Astrocyte (in vitro differentiated cells and primary cell): ENCODE data around the gene NFS1. TPM values are rescaled to one million over a fixed set of nuclear protein-coding genes. Genes with fewer than 3 reads are reported as not detected.

Experiments
- DNase-seq: peaks from one replicate; pipeline ENCODE4 v3.0.0-alpha.2; 2010; ENCODE audit warnings: low read depth
- FAIRE-seq: peaks from 2 replicates; lab custom pipeline; 2011; peaks lifted over from hg19 to GRCh38; lab: Jason Lieb, UNC
- H2AFZ ChIP-seq: 2 replicates; pipeline ENCODE4 v1.6.0; 2012; ENCODE audit warnings: low read depth, low read length, inconsistent platforms
- H3K27ac ChIP-seq: 2 replicates; pipeline ENCODE4 v1.5.1; 2011; ENCODE audit warnings: low read depth, low read length, inconsistent platforms
- H3K27me3 ChIP-seq: 2 replicates; pipeline ENCODE4 v1.6.0; 2011; ENCODE audit warnings: low read length, inconsistent platforms; ENCODE audit not compliant: insufficient read depth
- H3K36me3 ChIP-seq: 2 replicates; pipeline ENCODE4 v1.5.1; 2011; ENCODE audit warnings: low read length, inconsistent platforms; ENCODE audit not compliant: insufficient read depth
- H3K4me1 ChIP-seq: 2 replicates; pipeline ENCODE4 v1.5.1; 2011; ENCODE audit warnings: low read length, inconsistent platforms; ENCODE audit not compliant: insufficient read depth
- H3K4me2 ChIP-seq: 2 replicates; pipeline ENCODE4 v1.6.0; 2012; ENCODE audit warnings: low read length, inconsistent platforms
- H3K4me3 ChIP-seq: 2 replicates; pipeline ENCODE4 v1.5.1; 2011; ENCODE audit warnings: low read depth, mild to moderate bottlenecking, low read length, inconsistent platforms; ENCODE audit not compliant: insufficient read depth
- H3K79me2 ChIP-seq: 2 replicates; pipeline ENCODE4 v1.6.0; 2012; ENCODE audit warnings: mild to moderate bottlenecking, low read length, inconsistent platforms; ENCODE audit not compliant: insufficient read depth
- H3K9ac ChIP-seq: 2 replicates; pipeline ENCODE4 v1.6.0; 2012; ENCODE audit warnings: mild to moderate bottlenecking, low read length, inconsistent platforms
- H3K9me3 ChIP-seq: 2 replicates; pipeline ENCODE4 v1.5.1; 2012; ENCODE audit warnings: low read depth, mild to moderate bottlenecking, low read length, inconsistent platforms; ENCODE audit not compliant: insufficient read depth
- H4K20me1 ChIP-seq: 2 replicates; pipeline ENCODE4 v1.6.0; 2012; ENCODE audit warnings: low read length, inconsistent platforms; ENCODE audit not compliant: insufficient read depth
- H3K27ac Mint-ChIP-seq: one replicate; pipeline ENCODE4 v1.8.0; 2021; ENCODE audit warnings: mild to moderate bottlenecking, mixed read lengths; ENCODE audit not compliant: unreplicated experiment
- H3K27me3 Mint-ChIP-seq: one replicate; pipeline ENCODE4 v1.8.0; 2021; ENCODE audit warnings: low read depth, mixed read lengths; ENCODE audit not compliant: unreplicated experiment
- H3K36me3 Mint-ChIP-seq: one replicate; pipeline ENCODE4 v1.8.0; 2021; ENCODE audit warnings: low read depth, mixed read lengths; ENCODE audit not compliant: unreplicated experiment
- H3K4me1 Mint-ChIP-seq: one replicate; pipeline ENCODE4 v1.8.0; 2021; ENCODE audit warnings: low read depth, mixed read lengths; ENCODE audit not compliant: unreplicated experiment
- H3K4me3 Mint-ChIP-seq: one replicate; pipeline ENCODE4 v1.8.0; 2021; ENCODE audit warnings: mild to moderate bottlenecking, moderate library complexity, mixed read lengths; ENCODE audit not compliant: unreplicated experiment
- H3K9me3 Mint-ChIP-seq: one replicate; pipeline ENCODE4 v1.8.0; 2021; ENCODE audit warnings: mild to moderate bottlenecking, mixed read lengths; ENCODE audit not compliant: unreplicated experiment
- CTCF ChIP-seq: IDR thresholded peaks from 2 replicates; pipeline ENCODE4 v1.5.1; 2011; ENCODE audit warnings: low read depth, mild to moderate bottlenecking, inconsistent platforms, low read length, moderate library complexity; ENCODE audit not compliant: insufficient read depth
- EZH2 ChIP-seq: IDR thresholded peaks from 2 replicates; pipeline ENCODE4 v1.6.1; 2012; ENCODE audit warnings: mild to moderate bottlenecking, low read length, inconsistent platforms; ENCODE audit not compliant: insufficient read depth
- total RNA-seq: library from RNA; stranded (reverse); gene quantifications from 2 replicates; pipeline ENCODE4 v1.2.1, GENCODE V29; 2021

Gene NFS1
- total RNA-seq, 1 donor from 2014 or later = 30.3 TPM

- peak overlapping the region; percentile 97 for H3K4me3 ChIP-seq
- peak overlapping the region; percentile 75 for H2AFZ ChIP-seq
- Mint-ChIP-seq H3K4me3 (peak overlapping the region; percentile 99), H3K9me3 (no peaks in the 10 kb centered on the region), H3K4me1 (peaks cover 26% of the 10 kb centered on the region), H3K27ac (peak overlapping the region; percentile 98), H3K36me3 (peaks cover 24% of the 10 kb centered on the region), H3K27me3 (no peaks in the 10 kb centered on the region)
- H3K27ac ChIP-seq = peak overlapping the region; percentile 94
- peaks cover 19% of the 10 kb centered on the region for H3K4me1 ChIP-seq
- H3K27me3 ChIP-seq = no peaks in the 10 kb centered on the region
- H3K9ac ChIP-seq = peak overlapping the region; percentile 97
- peaks cover 67% of the 10 kb centered on the region for H3K79me2 ChIP-seq
- DNase-seq (no peak), FAIRE-seq (no peak)
- peaks cover 35% of the 10 kb centered on the region for H3K36me3 ChIP-seq
- H3K9me3 ChIP-seq = no peaks in the 10 kb centered on the region
- H3K4me2 ChIP-seq = peak overlapping the region; percentile 100
- H4K20me1 ChIP-seq = peaks cover 56% of the 10 kb centered on the region
- no peak for TF ChIP-seq CTCF
These were observed 939 bp upstream of the NFS1 start for GRCh38 chr20:35699957-35700624.

- TF ChIP-seq EZH2 = no peak
- TF ChIP-seq CTCF = no peak
- no peaks in the 10 kb centered on the region for H3K27me3 ChIP-seq
- peak overlapping the region; percentile 70 for H3K27ac Mint-ChIP-seq
- peak overlapping the region; percentile 94 for H3K27ac ChIP-seq
- peak overlapping the region; percentile 97 for H3K4me3 ChIP-seq
- H3K4me1 ChIP-seq = peaks cover 19% of the 10 kb centered on the region
- peaks cover 23% of the 10 kb centered on the region for H3K36me3 Mint-ChIP-seq
- DNase-seq (no peak), FAIRE-seq (no peak)
- H3K79me2 ChIP-seq = peaks cover 55% of the 10 kb centered on the region
- H3K27me3 Mint-ChIP-seq = no peaks in the 10 kb centered on the region
- H2AFZ ChIP-seq = peak overlapping the region; percentile 75
- peak overlapping the region; percentile 97 for H3K9ac ChIP-seq
- peaks cover 24% of the 10 kb centered on the region for H3K4me1 Mint-ChIP-seq
- no peaks in the 10 kb centered on the region for H3K9me3 Mint-ChIP-seq
- H3K36me3 ChIP-seq = peaks cover 19% of the 10 kb centered on the region
- peak overlapping the region; percentile 100 for H3K4me2 ChIP-seq
- no peaks in the 10 kb centered on the region for H3K9me3 ChIP-seq
- H3K4me3 Mint-ChIP-seq = peak overlapping the region; percentile 96
- peaks cover 40% of the 10 kb centered on the region for H4K20me1 ChIP-seq
These were observed 640 bp downstream of the NFS1 start for GRCh38 chr20:35698298-35699126.
